Measurements from ENCODE around the gene ITGB2. TPM values are rescaled to one million over a fixed set of nuclear protein-coding genes. Genes with fewer than 3 reads are reported as not detected.
A peak's percentile ranks its signal among the peaks of the same experiment; 100 is the strongest.

Gene ITGB2
- polyA plus RNA-seq, 3 donors = 12.3 to 16.9 (median 12.4) TPM

DNA sequence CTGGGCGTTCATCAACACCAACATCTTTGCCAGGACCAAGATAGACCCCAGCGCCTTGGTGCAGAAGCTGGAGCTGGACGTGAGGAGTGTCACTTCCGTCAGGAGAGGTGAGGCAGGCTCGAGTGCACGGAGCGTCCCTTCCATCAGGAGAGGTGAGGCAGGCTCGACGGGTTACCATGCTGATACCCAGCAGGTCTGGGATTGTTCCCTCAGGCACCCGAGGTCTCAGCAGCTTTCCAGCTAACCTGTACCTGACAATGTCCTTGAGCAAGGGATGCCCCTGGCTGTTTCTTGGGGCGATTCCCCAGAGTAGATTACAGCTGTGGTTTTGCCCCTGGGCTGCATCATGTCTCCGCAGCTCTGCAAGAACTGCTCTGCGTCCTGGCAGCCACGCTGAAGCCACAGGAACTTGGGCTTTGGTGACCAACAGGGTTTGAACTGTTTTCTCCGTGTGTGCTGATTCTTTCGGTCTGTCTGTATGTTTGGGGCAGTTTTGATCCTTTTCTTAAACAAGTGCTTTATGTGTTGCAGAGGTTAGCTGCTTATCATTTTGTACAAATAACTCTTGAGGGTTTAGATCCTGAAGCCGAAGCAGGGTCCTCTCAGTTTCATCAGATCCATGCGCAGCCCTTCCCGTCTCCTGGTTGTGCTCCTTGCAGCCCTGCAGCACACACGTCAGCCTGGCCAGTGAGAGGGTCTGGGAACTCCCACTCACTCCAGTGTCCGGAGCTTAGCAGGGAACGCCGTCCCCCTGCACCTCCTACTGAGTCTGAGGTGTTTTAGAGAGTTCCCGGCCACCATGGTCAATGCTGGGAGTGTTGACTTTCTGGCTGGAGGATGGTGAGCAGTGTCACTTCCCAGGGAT is 23.2 kb upstream of the ITGB2 start:
- DNase-seq = no peak

DNA sequence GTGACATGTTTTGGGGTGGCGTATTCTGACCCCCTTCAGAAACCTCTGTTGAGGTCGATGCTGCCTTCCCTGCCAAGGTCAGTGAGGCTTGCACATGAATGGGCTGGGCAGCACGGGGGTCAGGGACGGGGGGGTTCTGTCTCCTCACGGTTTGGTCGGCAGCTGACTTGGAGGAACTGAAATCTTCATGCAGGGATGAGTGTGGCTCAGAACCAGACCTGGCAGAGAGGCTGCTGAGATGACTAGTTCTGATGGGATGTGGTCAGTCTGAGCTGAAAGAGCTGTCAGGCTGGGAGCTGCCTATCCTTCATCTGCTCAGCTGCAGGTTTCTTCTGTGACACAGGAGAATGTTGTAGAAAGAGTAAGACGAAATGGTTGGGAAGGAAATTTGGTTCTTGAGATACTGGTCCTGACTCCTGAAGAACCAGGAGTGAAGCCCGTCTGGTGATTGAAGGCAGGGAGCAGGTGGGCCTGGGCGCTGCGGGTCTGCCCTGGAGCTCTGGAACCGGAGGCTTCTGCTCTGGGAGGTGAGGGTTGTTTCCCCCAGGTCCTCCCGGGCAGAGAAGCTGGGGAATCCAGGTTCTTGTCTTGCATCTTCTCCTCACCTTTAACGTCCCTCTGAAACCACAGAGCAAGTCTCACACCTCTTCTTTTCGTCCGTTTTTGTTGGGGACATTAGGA is 22.4 kb upstream of the ITGB2 start:
- DNase-seq = no peak

DNA sequence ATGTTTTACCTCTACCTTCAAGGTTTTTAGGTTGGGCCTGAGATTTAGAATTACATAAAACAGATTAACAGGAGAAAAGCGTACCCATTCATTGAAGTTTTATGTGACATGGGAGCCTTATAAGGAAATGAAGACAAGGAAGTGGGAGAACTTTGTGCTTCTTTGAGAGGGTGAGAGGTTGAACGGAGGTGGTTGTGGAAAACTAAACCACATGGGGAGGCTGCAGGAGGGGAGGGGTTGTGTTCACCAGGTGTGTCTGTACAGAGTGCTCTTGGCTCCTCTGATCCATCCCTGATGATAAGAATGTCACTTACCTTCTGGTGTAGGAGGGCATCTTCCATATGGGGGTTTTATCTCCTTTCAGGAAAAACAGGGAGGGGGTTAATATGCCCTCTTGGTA is 21.9 kb upstream of the ITGB2 start:
- no peak for DNase-seq

DNA sequence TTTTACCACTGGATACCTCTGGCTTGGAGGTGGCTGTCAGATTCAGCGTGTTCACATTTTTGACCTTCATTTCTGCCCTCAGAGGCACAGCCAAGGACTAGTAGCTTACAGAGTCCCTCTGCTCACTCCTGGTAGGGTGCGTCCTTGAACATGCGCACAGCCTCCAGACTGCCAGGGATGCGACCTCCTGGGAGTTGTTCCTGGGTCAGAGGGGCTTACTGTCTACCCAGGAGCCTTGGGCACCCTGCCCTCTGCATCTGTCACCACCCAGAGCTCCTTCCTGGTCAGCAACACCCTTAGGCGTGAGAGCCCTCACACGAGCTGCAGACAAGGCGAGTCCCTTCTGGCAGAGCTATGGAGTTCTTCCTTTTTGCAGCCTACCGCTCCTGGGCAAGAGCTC is 20.9 kb upstream of the ITGB2 start:
- DNase-seq = no peak

DNA sequence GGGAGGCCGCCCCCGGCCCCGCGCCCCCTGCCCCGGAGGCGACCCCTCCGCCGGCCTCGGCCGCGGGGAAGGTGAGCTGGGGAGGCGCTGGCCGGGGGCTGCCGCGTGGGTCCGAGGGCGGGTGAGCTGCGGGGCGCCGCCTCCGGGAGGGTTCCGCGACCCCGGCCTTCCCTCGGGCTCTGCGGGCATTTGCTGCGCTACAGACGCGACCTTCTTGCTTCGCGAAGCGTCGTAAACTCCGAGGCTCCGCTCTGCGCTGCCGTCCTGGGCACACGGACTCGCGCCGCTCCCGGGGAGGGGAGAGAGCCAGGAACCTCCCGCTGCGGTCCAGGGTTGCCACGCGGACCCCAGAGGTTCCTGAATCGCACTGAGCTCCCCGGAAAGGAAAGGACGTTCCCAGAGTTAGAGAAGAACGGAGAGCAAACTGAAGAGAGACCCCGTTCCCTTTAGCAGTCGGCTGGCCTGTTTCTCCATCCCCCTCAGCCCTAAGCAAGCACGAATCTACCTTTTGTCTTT is 19.5 kb upstream of the ITGB2 start:
- no peak for DNase-seq

DNA sequence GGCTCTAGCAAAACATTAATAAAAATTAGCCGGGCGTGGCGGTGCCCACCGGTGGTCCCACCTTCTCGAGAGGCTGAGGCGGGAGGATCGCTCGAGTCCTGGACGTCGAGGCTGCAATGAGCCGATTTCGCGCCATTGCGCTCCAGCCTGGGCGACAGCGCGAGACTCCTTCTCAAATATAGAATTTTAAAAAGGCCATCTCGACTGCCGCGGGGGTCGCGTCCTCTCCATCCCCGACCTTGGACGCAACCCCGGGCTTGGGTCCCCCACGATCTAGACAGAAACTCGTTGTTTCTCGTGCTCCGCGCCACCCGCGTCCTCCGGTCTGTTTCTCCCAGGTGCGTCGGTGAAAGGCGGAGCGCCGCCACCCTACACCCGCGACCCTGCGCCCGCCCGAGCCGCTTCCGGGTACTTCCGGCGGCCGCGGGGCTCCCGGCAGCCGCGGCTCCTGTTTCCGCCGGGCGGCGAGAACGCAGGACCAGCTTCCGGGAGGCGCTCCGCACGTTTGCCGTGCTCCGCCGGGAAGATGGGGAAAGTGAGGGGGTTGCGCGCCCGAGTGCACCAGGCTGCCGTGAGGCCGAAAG is 18.9 kb upstream of the ITGB2 start, which contains the start of gene SLX9:
TSS of gene SLX9 (plus strand) at position 498 of the 584 bp plus-strand sequence. CDS start at position 527, 29 bp downstream.
- DNase-seq = peak; percentile 80

DNA sequence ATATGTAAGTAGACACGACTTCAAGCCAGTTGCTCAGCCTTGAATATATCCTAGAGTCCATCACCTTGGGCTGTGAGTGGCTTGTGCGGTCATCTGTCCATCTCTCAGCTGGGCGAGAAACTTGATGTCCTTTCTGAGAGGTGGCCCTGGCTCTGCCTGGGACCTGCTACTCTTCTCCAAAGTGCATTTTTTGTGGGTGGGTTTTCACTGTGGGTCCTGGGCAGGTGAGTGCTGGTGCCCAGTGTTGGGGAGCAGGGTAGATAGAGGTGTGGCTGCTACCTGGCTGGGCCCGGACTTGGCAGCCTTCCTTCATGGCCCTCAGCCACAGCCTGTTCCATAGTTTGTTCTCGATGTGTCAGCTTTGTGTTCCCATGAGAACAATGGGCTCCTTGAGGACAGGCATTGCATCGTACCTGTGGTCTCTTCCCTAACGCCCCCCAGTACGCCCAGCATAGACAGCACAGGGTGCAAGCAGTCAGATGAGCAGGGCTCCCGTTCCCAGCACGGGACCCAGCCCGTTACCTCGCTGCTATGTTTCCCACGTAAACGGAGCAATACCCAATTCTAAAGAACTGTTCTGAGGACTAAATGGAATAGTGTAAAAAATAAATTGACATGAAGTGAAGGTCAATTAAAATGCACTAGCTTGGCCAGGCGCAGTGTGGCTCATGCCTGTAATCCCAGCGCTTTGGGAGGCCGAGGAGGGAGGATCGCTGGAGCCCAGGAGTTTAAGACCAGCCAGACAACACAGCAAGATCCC is 18.3 kb upstream of the ITGB2 start:
- DNase-seq = no peak

DNA sequence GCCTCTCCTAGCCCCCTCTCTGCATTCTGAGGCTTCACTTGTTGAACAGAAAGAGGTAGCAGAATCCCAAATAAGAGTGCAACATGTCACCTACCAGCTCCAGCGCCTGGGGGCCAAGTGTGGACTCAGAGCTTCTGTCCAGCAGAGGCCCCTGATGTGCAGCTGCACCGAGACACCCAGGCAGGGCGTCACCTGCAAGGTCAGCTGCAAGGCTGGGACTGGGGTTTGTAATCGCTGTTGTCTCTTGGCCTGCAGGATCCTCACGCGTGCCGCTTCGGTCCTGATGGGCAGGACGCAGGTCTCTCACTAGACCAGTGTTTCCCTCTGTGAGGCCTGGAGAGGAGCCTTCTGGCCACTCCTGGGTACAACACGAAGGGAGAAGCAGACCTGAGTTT is 14.8 kb upstream of the ITGB2 start:
- DNase-seq = no peak

DNA sequence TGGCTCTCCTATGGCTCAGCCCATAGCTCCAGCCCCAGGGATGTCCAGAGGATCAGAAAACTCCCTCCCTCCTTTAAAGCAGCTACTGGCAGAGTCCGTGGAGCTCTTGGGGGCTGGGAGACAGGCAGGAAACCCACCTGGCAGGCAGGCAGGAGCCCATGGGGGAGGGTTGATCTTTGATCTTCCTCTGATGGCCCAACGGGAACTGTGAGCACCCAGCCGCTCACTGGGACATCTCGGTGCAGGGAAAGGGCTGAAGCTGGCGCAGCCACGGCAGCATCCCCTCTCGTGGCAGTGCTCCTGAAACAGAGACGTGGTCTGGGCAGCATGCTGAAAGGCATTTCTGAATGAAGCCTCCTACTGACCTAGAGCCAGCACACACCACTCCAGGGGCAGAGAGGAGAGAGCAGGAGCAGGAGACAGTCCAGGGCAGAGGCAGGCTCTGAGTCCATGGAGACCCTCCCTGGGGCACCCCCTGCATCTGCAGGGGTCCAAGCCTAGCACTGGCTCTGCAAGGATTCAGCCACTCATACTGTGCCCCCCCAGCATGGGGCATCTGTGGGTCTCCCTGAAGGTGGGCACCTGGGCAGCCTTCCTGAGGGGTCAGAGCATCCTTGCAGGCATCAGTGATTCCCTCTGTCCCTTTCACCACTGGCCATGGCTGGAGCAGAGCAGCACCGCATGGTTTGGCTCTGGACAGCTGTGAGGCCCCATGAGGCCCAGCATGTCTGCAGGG is 14.3 kb upstream of the ITGB2 start:
- DNase-seq = no peak

DNA sequence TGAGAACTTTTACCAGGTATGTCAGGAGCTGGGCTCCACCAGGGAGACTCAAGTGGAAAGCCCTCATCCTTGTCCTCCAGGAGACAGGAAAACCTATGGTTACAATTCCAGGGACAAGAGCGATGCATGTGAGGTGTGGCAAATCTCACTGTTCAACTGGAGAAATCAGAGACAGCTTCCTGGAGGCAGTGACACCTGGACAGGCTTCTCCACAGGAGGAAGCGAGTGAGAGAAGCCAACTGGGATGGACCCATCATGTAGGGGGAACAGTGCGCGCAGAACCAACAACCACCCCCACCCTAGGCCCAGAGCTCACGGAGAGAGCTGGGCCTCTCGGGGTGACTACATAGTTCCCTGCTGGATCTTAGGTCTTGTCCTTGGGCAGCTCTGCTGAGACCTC is 13.6 kb upstream of the ITGB2 start:
- DNase-seq = no peak

DNA sequence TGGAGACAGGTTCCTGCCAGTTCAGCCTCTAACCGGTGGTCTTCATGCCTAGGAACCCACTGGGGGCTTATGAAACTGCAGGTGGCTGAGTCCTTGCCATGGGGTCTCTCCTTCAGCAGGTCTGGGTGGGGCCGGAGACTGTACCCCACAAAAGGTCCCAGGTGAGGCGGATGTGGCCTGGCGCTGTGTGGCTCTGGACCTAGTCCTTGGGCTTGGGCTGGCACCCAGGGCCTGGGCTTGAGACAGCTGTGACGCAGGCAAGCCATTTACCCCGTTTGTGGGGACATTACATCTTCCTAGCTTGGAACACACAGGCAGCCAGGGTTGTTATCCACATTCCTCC is 13.2 kb upstream of the ITGB2 start:
- DNase-seq = no peak

DNA sequence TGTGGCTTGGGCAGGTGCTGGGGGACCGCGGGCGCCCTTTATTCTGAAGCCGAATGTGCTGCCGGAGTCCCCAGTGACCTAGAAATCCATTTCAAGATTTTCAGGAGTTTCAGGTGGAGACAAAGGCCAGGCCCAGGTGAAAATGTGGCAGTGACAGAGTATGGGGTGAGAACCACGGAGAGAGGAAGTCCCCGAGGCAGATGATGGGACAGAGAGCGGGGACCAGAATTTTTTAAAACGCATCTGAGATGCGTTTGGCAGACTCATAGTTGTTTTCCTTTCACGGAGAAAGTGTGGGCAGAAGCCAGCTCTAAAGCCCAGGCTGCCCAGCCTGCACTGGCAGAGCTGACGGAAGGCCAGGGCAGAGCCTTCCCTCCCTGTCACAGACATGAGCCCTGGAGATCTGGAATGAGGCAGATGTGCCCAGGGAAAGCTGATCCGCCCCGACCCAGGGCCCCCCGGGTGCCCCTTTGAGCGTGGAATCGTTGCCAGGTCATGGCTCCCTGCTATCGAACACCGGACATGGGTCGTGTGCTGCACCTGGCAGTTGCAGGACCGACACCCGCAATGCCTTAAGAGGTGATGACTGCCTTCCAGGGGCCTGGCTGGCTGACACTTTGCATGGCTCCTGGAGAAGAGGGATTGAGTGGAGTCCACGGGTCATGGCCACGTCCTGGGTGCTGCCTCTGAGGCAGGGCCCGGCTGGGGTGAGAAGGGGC is 12.7 kb upstream of the ITGB2 start:
- DNase-seq = no peak

DNA sequence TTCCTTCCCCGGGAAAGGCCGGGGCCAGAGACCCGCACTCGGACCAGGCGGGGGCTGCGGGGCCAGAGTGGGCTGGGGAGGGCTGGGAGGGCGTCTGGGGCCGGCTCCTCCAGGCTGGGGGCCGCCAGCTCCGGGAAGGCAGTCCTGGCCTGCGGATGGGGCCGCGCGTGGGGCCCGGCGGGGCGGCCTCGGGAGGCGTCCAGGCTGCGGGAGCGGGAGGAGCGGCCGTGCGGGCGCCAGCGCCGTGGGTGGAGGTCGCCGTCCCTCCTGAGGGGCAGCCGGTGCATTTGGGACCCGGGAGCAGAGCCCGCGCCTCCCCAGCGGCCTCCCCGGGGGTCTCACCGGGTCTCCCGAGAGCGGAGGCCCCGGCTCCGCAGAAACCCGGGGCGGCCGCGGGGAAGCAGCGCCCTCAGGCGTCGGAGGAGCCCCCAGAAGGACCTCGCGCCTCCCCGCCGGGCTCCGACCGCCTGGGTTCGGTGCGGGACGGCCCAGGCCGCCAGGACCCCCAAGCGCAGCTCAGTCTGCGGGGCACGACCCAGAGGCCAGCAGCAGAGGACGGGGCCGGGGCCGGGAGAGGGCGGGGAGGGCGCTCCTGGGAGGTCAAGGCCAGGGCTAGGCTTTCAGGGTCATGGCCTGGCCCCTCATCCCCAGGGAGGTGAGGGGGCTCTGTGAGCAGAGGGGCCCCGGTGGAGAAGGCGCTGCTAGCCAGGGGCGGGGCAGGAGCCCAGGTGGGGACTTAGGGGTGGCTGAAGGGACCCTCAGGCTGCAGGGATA is 11.9 kb upstream of the ITGB2 start:
- DNase-seq = no peak

DNA sequence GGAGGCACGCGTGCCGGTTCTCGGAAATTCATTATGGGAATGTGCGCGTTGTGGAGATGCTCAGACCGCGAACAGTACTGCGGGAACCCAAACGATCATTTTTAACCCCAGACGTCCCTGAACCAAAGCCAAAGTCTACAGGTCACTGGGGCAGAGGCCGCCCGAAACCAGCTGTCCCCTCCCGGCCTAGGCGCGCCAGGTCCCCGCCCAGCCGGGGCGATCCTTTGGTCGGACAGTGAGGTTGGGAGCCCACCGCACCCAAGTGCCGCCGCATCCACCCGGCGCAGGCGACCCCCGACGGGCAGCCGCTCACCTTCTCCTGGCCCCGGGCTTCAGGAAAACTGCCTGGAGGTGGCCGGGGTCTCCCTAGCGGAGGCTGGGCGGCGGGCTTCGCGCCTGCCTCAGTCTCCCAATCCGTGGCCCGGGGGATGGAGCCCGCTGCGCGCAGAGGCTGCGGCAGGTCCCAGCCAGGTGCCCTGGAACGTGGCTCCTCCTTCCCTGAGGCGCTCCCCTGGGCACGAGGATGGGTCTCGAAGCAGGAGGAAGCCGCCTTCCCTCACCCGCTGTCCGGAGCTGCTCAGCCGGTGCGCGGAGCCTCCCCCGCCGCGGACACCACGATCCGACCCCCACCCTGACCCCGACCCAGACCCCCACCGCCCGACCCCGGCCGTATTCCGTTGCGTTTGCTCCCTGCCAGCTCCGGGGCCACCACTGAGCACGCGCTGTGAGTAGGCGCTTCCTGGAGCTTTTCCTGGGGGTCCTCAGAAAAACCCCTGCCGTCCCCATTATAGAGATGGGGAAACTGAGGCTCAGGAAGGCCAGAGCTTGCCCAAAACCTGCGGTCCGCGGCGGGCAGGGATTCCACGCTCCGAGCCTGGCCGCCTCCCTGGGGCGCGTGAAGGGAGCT is 11.1 kb upstream of the ITGB2 start:
- DNase-seq = no peak

DNA sequence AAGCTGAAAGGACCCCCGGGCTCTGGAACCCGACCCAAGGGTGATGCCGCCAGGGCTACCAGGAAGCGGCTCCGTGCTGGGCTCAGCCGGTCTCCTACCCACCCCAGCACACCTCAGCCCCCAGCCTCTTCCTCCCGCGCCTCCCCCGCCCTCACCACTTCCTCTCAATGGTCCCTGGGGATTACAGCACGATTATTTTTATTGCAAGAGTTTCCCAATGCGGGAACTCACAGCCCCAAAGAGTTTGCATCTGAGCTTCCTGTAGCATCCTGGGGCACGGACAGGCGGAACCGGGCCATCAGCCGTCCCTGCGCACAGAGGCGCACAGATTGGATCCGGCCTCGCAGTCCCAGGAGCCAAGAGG is 10.4 kb upstream of the ITGB2 start:
- DNase-seq = no peak

DNA sequence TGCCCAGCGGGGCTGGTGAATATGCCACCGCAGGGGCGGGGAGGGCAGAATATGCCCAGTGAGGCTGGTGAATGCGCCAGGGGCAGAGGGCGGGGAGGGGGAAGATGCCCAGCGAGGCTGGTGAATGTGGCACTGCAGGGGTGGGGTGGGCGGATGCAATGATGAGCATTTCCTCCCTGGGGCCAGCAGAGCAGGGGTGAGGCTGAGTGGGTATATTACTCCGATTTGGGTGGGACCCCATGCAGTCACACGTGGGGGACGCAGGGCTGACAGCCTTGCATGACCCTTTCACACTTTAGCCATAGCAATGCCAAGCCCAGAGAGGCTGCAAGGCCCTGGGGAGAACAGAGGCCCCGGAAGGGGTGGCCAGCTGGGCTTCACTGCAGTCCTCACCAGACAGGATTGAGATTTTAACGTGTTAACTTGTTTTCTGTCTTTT is 9.9 kb upstream of the ITGB2 start:
- DNase-seq = no peak

DNA sequence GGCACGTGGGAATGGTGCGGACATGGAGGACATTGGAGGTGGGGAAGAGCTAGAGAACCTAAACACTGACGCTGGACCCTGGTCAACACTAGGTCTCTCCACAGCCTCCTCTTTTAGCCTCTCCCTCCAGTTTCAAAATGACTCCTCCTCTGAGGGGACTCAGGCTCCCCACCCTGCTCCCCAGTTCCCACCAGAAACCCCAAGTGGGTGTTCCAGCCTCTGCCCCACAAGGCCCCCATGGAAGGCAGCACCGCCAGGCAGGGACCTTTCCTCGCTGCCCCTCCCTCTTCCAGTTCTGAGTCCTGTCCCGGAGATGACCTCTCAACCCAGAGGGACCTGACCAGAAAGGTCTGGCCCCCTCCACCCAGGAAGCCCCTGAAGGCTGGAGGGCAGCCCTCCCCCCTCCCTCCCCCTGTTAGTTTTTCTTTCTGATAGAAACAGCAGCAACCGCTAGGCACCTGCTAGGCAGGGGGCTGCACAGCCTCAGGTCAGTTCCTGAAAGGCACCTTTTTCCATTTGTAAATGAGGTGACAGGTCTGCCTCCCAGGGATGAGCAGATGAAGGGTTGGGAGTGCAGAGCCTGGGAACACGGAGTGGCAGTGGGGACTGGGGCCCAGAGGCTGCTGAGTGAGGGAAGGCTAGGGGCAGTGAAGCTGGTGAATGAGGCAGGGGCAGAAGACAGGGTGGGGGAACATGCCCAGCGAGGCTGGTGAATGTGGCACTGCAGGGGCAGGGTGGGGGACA is 9.3 kb upstream of the ITGB2 start:
- DNase-seq = no peak

DNA sequence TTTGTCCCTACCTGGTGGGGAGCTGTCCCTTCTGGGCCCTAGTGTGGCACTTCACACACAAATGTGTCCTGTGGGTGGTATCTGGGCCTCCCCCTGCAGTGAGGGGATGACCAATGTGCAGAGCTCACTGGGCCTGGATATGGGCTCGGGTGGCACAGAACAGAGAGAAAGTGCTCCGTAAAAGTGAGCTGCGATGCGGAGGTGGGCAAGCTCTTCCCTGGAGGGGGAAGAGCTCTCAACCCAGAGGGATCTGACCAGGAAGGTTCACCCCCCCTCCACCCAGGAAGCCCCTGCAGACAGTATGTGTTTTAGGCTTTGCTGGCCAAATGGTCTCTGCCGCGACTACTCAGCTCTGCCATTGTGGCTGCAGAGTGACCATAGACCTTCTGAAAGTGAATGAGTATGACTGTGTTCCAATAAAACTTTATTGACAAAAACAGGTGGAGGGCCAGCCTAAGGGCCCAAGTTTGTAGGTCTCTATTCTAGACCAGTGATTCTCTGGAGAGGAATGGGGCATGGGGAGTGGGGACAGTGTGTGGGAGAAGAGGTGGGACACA is 8.6 kb upstream of the ITGB2 start:
- DNase-seq = no peak

Data from renal pelvis (tissue), 4 donors.